SK-N-SH (cell line): Measurements from ENCODE around the gene L1TD1.

Experiments
- CHD2 ChIP-seq: fragments of 150-350 bp; IDR thresholded peaks from 2 replicates; pipeline ENCODE4 v1.6.1; 2018; ENCODE audit warnings: low read length; ENCODE audit not compliant: partially characterized antibody
- CTCF ChIP-seq: fragments of 200-600 bp; sonication (generic); IDR thresholded peaks from 2 replicates; pipeline ENCODE4 v1.6.1; 2017; ENCODE audit warnings: antibody characterized with exemption, mild to moderate bottlenecking, moderate library complexity
- EZH2phosphoT487 ChIP-seq: fragments of 200-600 bp; sonication (generic); IDR thresholded peaks from 2 replicates; pipeline ENCODE4 v1.6.1; 2017; ENCODE audit warnings: low read depth, mixed run types, mild to moderate bottlenecking, antibody characterized with exemption, moderate library complexity, borderline replicate concordance
- GATA2 ChIP-seq: sonication (generic); formaldehyde crosslinking; IDR thresholded peaks from 2 replicates; pipeline ENCODE4 v1.5.0; 2020; ENCODE audit warnings: mild to moderate bottlenecking, missing genetic modification reagents
- MXI1 ChIP-seq: IDR thresholded peaks from 2 replicates; pipeline ENCODE4 v1.6.1; 2012; ENCODE audit warnings: mild to moderate bottlenecking, low read depth, low read length, improper control_type of control experiment
- NFIC ChIP-seq: IDR thresholded peaks from 2 replicates; pipeline ENCODE4 v1.4.0; 2012; ENCODE audit warnings: borderline replicate concordance
- NRF1 ChIP-seq: IDR thresholded peaks from 2 replicates; pipeline ENCODE4 v1.6.1; 2012; ENCODE audit warnings: low read depth, mild to moderate bottlenecking, low read length
- PBX3 ChIP-seq: IDR thresholded peaks from 2 replicates; pipeline ENCODE4; 2012
- POLR2AphosphoS5 ChIP-seq: IDR thresholded peaks from 2 replicates; pipeline ENCODE4 v1.6.1; 2012; ENCODE audit warnings: low read depth, low read length
- REST ChIP-seq: IDR thresholded peaks from 2 replicates; pipeline ENCODE4 v1.6.1; 2012; ENCODE audit warnings: mild to moderate bottlenecking, low read depth, low read length, moderate library complexity
- SIN3A ChIP-seq: IDR thresholded peaks from 2 replicates; pipeline ENCODE4 v1.6.1; 2012; ENCODE audit warnings: low read depth, mild to moderate bottlenecking, low read length, moderate library complexity, borderline replicate concordance
- SMC3 ChIP-seq: IDR thresholded peaks from 2 replicates; pipeline ENCODE4 v1.6.1; 2012; ENCODE audit warnings: low read depth, low read length, improper control_type of control experiment
- TAF1 ChIP-seq: IDR thresholded peaks from 2 replicates; pipeline ENCODE4 v1.6.1; 2012; ENCODE audit warnings: low read depth, mild to moderate bottlenecking, low read length, moderate library complexity, borderline replicate concordance
- USF2 ChIP-seq: fragments of 150-350 bp; IDR thresholded peaks from 2 replicates; pipeline ENCODE4 v1.6.1; 2017; ENCODE audit warnings: antibody characterized with exemption, low read length, low read depth, borderline replicate concordance

GRCh38 chr1:62232871-62233278 lies 38.2 kb downstream of the L1TD1 start:
- no peak for TF ChIP-seq NRF1
- no peak for TF ChIP-seq CTCF
- TF ChIP-seq PBX3: no peak
- no peak for TF ChIP-seq POLR2AphosphoS5
- TF ChIP-seq SMC3: no peak
- TF ChIP-seq REST: no peak
- TF ChIP-seq MXI1: no peak
- TF ChIP-seq EZH2phosphoT487: no peak
- TF ChIP-seq NFIC: no peak
- TF ChIP-seq SIN3A: no peak
- no peak for TF ChIP-seq CHD2
- TF ChIP-seq GATA2: no peak
- no peak for TF ChIP-seq TAF1
- no peak for TF ChIP-seq USF2
